Loucy (cell line): ENCODE data around the gene LRRN2.

ENCODE experiments used
- H2AFZ ChIP-seq: fragments of 200-600 bp; sonication (generic); 2 replicates; pipeline ENCODE4 v1.6.0; 2016; ENCODE audit warnings: antibody characterized with exemption, mild to moderate bottlenecking, low read length, moderate library complexity
- H3F3A ChIP-seq: fragments of 200-600 bp; 2 replicates; pipeline ENCODE4 v1.6.0; 2016; ENCODE audit warnings: antibody characterized with exemption, low read depth, mild to moderate bottlenecking
- H3K27me3 ChIP-seq: fragments of 200-600 bp; sonication (generic); 2 replicates; pipeline ENCODE4 v1.6.1; 2014; ENCODE audit warnings: low read length, mild to moderate bottlenecking; ENCODE audit not compliant: insufficient read depth, poor library complexity, severe bottlenecking
- H3K36me3 ChIP-seq: fragments of 200-600 bp; sonication (generic); 2 replicates; pipeline ENCODE4 v1.6.1; 2016; ENCODE audit warnings: low read length; ENCODE audit not compliant: insufficient read depth
- H3K4me1 ChIP-seq: fragments of 200-600 bp; sonication (generic); 2 replicates; pipeline ENCODE4 v1.5.1; 2014; ENCODE audit warnings: low read length, mild to moderate bottlenecking; ENCODE audit not compliant: insufficient read depth, poor library complexity, severe bottlenecking
- H3K4me2 ChIP-seq: fragments of 200-600 bp; sonication (generic); 2 replicates; pipeline ENCODE4 v1.6.0; 2014; ENCODE audit warnings: antibody characterized with exemption, low read length, low read depth, mild to moderate bottlenecking; ENCODE audit not compliant: poor library complexity, severe bottlenecking
- H3K4me3 ChIP-seq: fragments of 200-600 bp; sonication (generic); 2 replicates; pipeline ENCODE4 v1.5.1; 2014; ENCODE audit warnings: low read length, mild to moderate bottlenecking, mixed read lengths; ENCODE audit not compliant: poor library complexity, severe bottlenecking
- H3K79me2 ChIP-seq: fragments of 200-600 bp; sonication (generic); 2 replicates; pipeline ENCODE4 v1.6.1; 2014; ENCODE audit warnings: low read length; ENCODE audit not compliant: insufficient read depth
- H3K9ac ChIP-seq: fragments of 200-600 bp; sonication (generic); 2 replicates; pipeline ENCODE4 v1.6.0; 2014; ENCODE audit warnings: mild to moderate bottlenecking, low read depth, low read length, moderate library complexity; ENCODE audit not compliant: poor library complexity, severe bottlenecking
- H3K9me2 ChIP-seq: fragments of 200-600 bp; sonication (generic); replicated peaks from 2 replicates; pipeline ENCODE4 v1.6.1; 2016; ENCODE audit warnings: low read depth, low read length, mixed read lengths
- H3K9me3 ChIP-seq: fragments of 200-600 bp; sonication (generic); 2 replicates; pipeline ENCODE4 v1.6.1; 2014; ENCODE audit warnings: mild to moderate bottlenecking, antibody characterized with exemption, low read length, low read depth; ENCODE audit not compliant: insufficient read depth
- H4K20me1 ChIP-seq: fragments of 200-600 bp; sonication (generic); 2 replicates; pipeline ENCODE4 v1.6.0; 2014; ENCODE audit warnings: antibody characterized with exemption, low read length, mild to moderate bottlenecking; ENCODE audit not compliant: insufficient read depth, poor library complexity, severe bottlenecking
- CTCF ChIP-seq: fragments of 200-600 bp; sonication (generic); conservative IDR thresholded peaks from 2 replicates; pipeline ENCODE4 v1.5.1; 2014; ENCODE audit warnings: mild to moderate bottlenecking, antibody characterized with exemption, low read length
- EZH2phosphoT487 ChIP-seq: fragments of 200-600 bp; IDR thresholded peaks from 2 replicates; pipeline ENCODE4 v1.6.1; 2018; ENCODE audit warnings: antibody characterized with exemption, mild to moderate bottlenecking, moderate library complexity, borderline replicate concordance

The LRRN2 gene

DNA sequence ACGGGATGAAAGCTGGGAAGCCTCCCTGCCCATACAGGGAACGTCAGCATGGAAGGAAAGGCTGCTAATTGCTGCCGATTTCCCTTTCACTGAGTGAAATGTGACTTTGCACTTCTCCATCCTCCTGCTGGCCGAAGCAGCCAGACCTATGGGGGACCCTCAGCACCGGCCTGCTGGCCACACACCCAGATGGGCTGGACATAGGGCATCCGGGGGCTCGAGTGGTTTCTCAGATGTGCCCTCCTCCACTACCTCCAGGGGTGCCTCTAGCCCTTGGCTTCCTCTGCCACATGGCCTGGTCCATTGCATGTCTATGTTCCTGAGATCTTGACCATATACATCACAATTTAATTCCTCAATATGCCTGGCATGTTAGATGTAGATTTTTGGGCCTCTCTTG lies 79.7 kb downstream of the LRRN2 start:
- Histone ChIP-seq H3K4me2 (no peak overlapping the region), H4K20me1 (no peaks in the 10 kb centered on the region), H3K79me2 (no peaks in the 10 kb centered on the region), H3K9ac (no peak overlapping the region), H2AFZ (no peak overlapping the region), H3K36me3 (no peaks in the 10 kb centered on the region), H3K27me3 (no peaks in the 10 kb centered on the region), H3K9me2 (no peaks in the 10 kb centered on the region), H3K4me1 (no peaks in the 10 kb centered on the region), H3K9me3 (no peaks in the 10 kb centered on the region), H3K4me3 (no peak overlapping the region), H3F3A (no peaks in the 10 kb centered on the region)
- TF ChIP-seq EZH2phosphoT487, result no peak
- no peak for TF ChIP-seq CTCF

GRCh38 chr1:204602871-204603542 lies 82.5 kb downstream of the LRRN2 start:
- Histone ChIP-seq H3K9ac (no peak overlapping the region), H4K20me1 (no peaks in the 10 kb centered on the region), H3K9me3 (no peaks in the 10 kb centered on the region), H3K4me1 (no peaks in the 10 kb centered on the region), H2AFZ (no peak overlapping the region), H3K4me3 (no peak overlapping the region), H3K4me2 (no peak overlapping the region), H3K79me2 (no peaks in the 10 kb centered on the region), H3K9me2 (no peaks in the 10 kb centered on the region), H3F3A (no peaks in the 10 kb centered on the region), H3K27me3 (no peaks in the 10 kb centered on the region), H3K36me3 (no peaks in the 10 kb centered on the region)
- TF ChIP-seq CTCF, result no peak
- TF ChIP-seq EZH2phosphoT487, result no peak

DNA sequence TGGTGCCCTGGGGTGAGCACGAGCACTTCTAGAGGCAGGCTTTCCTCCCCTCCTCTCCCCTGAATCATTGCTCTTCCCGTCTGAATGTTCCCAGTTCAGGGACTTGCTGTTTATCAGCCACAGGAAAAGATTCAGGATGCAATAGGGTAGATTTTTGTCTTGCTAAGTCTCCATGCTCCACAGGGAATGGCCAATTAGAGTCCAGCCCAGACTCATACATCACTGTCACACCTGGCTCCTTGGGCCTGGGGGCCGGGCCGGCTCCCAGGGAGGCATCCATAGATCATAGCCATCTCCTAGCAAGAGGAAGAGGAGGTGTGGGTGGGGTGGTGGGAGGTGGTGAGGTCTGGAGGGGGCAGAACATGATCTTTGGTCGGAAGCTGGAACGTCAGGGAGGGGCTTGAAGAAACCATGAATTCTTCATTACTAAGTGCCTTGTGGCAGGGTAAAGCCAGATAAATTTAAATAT lies 83.4 kb downstream of the LRRN2 start:
- Histone ChIP-seq H3K4me3 (no peak overlapping the region), H4K20me1 (no peaks in the 10 kb centered on the region), H2AFZ (no peak overlapping the region), H3K9me3 (no peaks in the 10 kb centered on the region), H3K4me2 (no peak overlapping the region), H3F3A (no peaks in the 10 kb centered on the region), H3K9me2 (no peaks in the 10 kb centered on the region), H3K27me3 (no peaks in the 10 kb centered on the region), H3K79me2 (no peaks in the 10 kb centered on the region), H3K9ac (no peak overlapping the region), H3K36me3 (no peaks in the 10 kb centered on the region), H3K4me1 (no peaks in the 10 kb centered on the region)
- TF ChIP-seq EZH2phosphoT487 (no peak), CTCF (no peak)
